HFFc6 (cell line): ENCODE data around the gene UGT1A1. TPM values are rescaled to one million over a fixed set of nuclear protein-coding genes. Genes with fewer than 3 reads are reported as not detected.

Experiments
- DNase-seq: peaks from one replicate; pipeline ENCODE4 v3.0.0-alpha.2; 2018
- H3K27ac Mint-ChIP-seq: 2 replicates; pipeline ENCODE4 v1.8.0; 2020; ENCODE audit warnings: mild to moderate bottlenecking, mixed read lengths
- H3K27me3 Mint-ChIP-seq: 2 replicates; pipeline ENCODE4 v1.8.0; 2021; ENCODE audit warnings: mild to moderate bottlenecking, moderate library complexity, mixed read lengths; ENCODE audit not compliant: insufficient read depth
- H3K36me3 Mint-ChIP-seq: 2 replicates; pipeline ENCODE4 v1.8.0; 2021; ENCODE audit warnings: low read depth, mixed read lengths
- H3K4me1 Mint-ChIP-seq: 2 replicates; pipeline ENCODE4 v1.8.0; 2020; ENCODE audit warnings: low read depth, mixed read lengths
- H3K4me3 Mint-ChIP-seq: 2 replicates; pipeline ENCODE4 v1.8.0; 2020; ENCODE audit warnings: mild to moderate bottlenecking, moderate library complexity, mixed read lengths
- H3K9me3 Mint-ChIP-seq: 2 replicates; pipeline ENCODE4 v1.8.0; 2020; ENCODE audit warnings: mild to moderate bottlenecking, mixed read lengths
- CTCF ChIP-seq: fragments of 200-600 bp; sonication (generic); IDR thresholded peaks from 2 replicates; pipeline ENCODE4 v1.5.0; 2021; ENCODE audit warnings: antibody characterized with exemption, mild to moderate bottlenecking
- total RNA-seq, 6 experiments: library from RNA; stranded (reverse); fragmentation: NEBNext Ultra II Directional; extraction: Animal tissue kit (Norgen Biotek cat#: 25700); gene quantifications; 2 replicates in 1 of 6; 3 replicates in 5 of 6; pipeline ENCODE4 v1.2.3, GENCODE V29; 2021

UGT1A1 gene
- total RNA-seq, 6 experiments from 2014 or later, result not detected

GRCh38 chr2:233772583-233772982, 12.5 kb downstream of the UGT1A1 start:
- no peak overlapping the region for H3K27ac Mint-ChIP-seq
- no peak for DNase-seq
- H3K36me3 Mint-ChIP-seq, result no peaks in the 10 kb centered on the region
- H3K27me3 Mint-ChIP-seq, result peaks cover 10% of the 10 kb centered on the region
- no peak overlapping the region for H3K4me3 Mint-ChIP-seq
- no peak for TF ChIP-seq CTCF
- no peaks in the 10 kb centered on the region for H3K4me1 Mint-ChIP-seq
- H3K9me3 Mint-ChIP-seq, result peaks cover 17% of the 10 kb centered on the region

- H3K4me1 Mint-ChIP-seq, result no peaks in the 10 kb centered on the region
- no peak overlapping the region for H3K4me3 Mint-ChIP-seq
- H3K27ac Mint-ChIP-seq, result no peak overlapping the region
- TF ChIP-seq CTCF, result no peak
- no peaks in the 10 kb centered on the region for H3K36me3 Mint-ChIP-seq
- H3K27me3 Mint-ChIP-seq, result peaks cover 10% of the 10 kb centered on the region
- no peak for DNase-seq
- H3K9me3 Mint-ChIP-seq, result peaks cover 21% of the 10 kb centered on the region
Observed at GRCh38 chr2:233773854-233774253, 13.8 kb downstream of the UGT1A1 start.

GRCh38 chr2:233775414-233775813, 15.3 kb downstream of the UGT1A1 start:
- Mint-ChIP-seq H3K4me1 (no peaks in the 10 kb centered on the region), H3K27me3 (peaks cover 5% of the 10 kb centered on the region), H3K36me3 (no peaks in the 10 kb centered on the region), H3K27ac (no peak overlapping the region), H3K4me3 (no peak overlapping the region), H3K9me3 (peaks cover 17% of the 10 kb centered on the region)
- no peak for TF ChIP-seq CTCF
- no peak for DNase-seq

GRCh38 chr2:233778030-233778429, 18.0 kb downstream of the UGT1A1 start, which contains the start of gene MROH2A:
Gene MROH2A, plus strand, starts transcription at chr2:233778330. Its CDS starts 1,029 bp downstream, at chr2:233779359.
- Mint-ChIP-seq H3K27ac (no peak within 1 kb of the TSS), H3K9me3 (peaks cover 23% of the 10 kb centered on the region), H3K36me3 (no peaks in the 10 kb centered on the region), H3K27me3 (peaks cover 2% of the 10 kb centered on the region; the same call in 1 of the 2 replicates), H3K4me3 (no peak within 1 kb of the TSS), H3K4me1 (no peaks in the 10 kb centered on the region)
- DNase-seq, result no peak
- no peak for TF ChIP-seq CTCF

GRCh38 chr2:233779722-233780121, 19.7 kb downstream of the UGT1A1 start:
- Mint-ChIP-seq H3K27me3 (peaks cover 2% of the 10 kb centered on the region; the same call in 1 of the 2 replicates), H3K9me3 (peaks cover 26% of the 10 kb centered on the region), H3K27ac (no peak overlapping the region), H3K36me3 (no peaks in the 10 kb centered on the region), H3K4me3 (no peak overlapping the region), H3K4me1 (no peaks in the 10 kb centered on the region)
- DNase-seq, result no peak
- no peak for TF ChIP-seq CTCF

GRCh38 chr2:233780771-233781170, 20.7 kb downstream of the UGT1A1 start:
- H3K4me1 Mint-ChIP-seq, result no peaks in the 10 kb centered on the region
- no peak for DNase-seq
- peaks cover 2% of the 10 kb centered on the region; the same call in 1 of the 2 replicates for H3K27me3 Mint-ChIP-seq
- no peak overlapping the region for H3K27ac Mint-ChIP-seq
- TF ChIP-seq CTCF, result no peak
- peaks cover 21% of the 10 kb centered on the region for H3K9me3 Mint-ChIP-seq
- H3K36me3 Mint-ChIP-seq, result no peaks in the 10 kb centered on the region
- H3K4me3 Mint-ChIP-seq, result no peak overlapping the region
